OCI-LY3 (cell line): ENCODE data around the gene PTPRR.

Experiments
- CTCF ChIP-seq: fragments of 200-600, 300-600 bp; sonication (generic); IDR thresholded peaks from 2 replicates; pipeline ENCODE4 v1.5.1; 2014; ENCODE audit warnings: antibody characterized with exemption, low read length, low read depth
- EZH2phosphoT487 ChIP-seq: fragments of 200-600 bp; shearing (Covaris generic); IDR thresholded peaks from 2 replicates; pipeline ENCODE4 v1.6.1; 2018; ENCODE audit warnings: antibody characterized with exemption, mixed run types, low read depth

- no peak for TF ChIP-seq CTCF
- TF ChIP-seq EZH2phosphoT487: no peak
These were observed 108.4 kb downstream of the PTPRR start for GRCh38 chr12:70812136-70812535.
